Prostate gland (tissue), 2 donors: Measurements from ENCODE around the gene BTAF1.

ENCODE experiments used
- POLR2AphosphoS5 ChIP-seq: sonication (generic); formaldehyde crosslinking; IDR thresholded peaks from one replicate; pipeline ENCODE4 v1.6.1; 2017; ENCODE audit warnings: antibody characterized with exemption
- TF ChIP-seq, protein P1 (sequence below), 4 experiments: fragments of 200-600 bp in 2 of 4; fragments of 450-650 bp in 2 of 4; sonication (generic) in 2 of 4; IDR thresholded peaks; 1 replicate in 3 of 4; 2 replicates in 1 of 4; pipeline ENCODE4 v1.5.1; 2016 to 2019; ENCODE audit warnings: antibody characterized with exemption in 4 of 4, mild to moderate bottlenecking in 2 of 4, moderate library complexity in 2 of 4

- TF ChIP-seq, protein P1, sequence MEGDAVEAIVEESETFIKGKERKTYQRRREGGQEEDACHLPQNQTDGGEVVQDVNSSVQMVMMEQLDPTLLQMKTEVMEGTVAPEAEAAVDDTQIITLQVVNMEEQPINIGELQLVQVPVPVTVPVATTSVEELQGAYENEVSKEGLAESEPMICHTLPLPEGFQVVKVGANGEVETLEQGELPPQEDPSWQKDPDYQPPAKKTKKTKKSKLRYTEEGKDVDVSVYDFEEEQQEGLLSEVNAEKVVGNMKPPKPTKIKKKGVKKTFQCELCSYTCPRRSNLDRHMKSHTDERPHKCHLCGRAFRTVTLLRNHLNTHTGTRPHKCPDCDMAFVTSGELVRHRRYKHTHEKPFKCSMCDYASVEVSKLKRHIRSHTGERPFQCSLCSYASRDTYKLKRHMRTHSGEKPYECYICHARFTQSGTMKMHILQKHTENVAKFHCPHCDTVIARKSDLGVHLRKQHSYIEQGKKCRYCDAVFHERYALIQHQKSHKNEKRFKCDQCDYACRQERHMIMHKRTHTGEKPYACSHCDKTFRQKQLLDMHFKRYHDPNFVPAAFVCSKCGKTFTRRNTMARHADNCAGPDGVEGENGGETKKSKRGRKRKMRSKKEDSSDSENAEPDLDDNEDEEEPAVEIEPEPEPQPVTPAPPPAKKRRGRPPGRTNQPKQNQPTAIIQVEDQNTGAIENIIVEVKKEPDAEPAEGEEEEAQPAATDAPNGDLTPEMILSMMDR (IDR thresholded peaks at IDR 0.05), result no peak
- TF ChIP-seq POLR2AphosphoS5, result no peak
These were observed 152.3 kb downstream of the BTAF1 start for GRCh38 chr10:92075829-92076228.
